ENCODE results near the gene CD101.

CD101 gene

GRCh38 chr1:117076648-117077047 is 75.1 kb downstream of the CD101 start:
- Histone ChIP-seq H3K36me3 (peaks cover 49 to 77% (median 50%) of the 10 kb centered on the region in 3 donors), H3K9me3 (no peaks in the 10 kb centered on the region), H3K27me3 (no peaks in the 10 kb centered on the region), H3K27ac (no peak overlapping the region), H3K4me3 (no peak overlapping the region), H3K4me1 (no peaks in the 10 kb centered on the region)
- intact Hi-C loops (cut with DNase I; ENCODE audit: low total_unique reads), result no loop called here
- TF ChIP-seq CTCF (IDR thresholded peaks at IDR 0.05), result no peak
- no peak for DNase-seq

- no peak overlapping the region for H3K27ac ChIP-seq
- H3K27me3 ChIP-seq, result no peaks in the 10 kb centered on the region
- no peaks in the 10 kb centered on the region for H3K4me1 ChIP-seq
- no peaks in the 10 kb centered on the region for H3K9me3 ChIP-seq
- H3K4me3 ChIP-seq, result no peak overlapping the region
- intact Hi-C loops (cut with DNase I; ENCODE audit: low total_unique reads), result no loop called here
- no peak for DNase-seq
- TF ChIP-seq CTCF (IDR thresholded peaks at IDR 0.05), result no peak
- peaks cover 55 to 83% (median 57%) of the 10 kb centered on the region in 3 donors for H3K36me3 ChIP-seq
Measured at GRCh38 chr1:117077267-117077666, 75.7 kb downstream of the CD101 start.

DNA sequence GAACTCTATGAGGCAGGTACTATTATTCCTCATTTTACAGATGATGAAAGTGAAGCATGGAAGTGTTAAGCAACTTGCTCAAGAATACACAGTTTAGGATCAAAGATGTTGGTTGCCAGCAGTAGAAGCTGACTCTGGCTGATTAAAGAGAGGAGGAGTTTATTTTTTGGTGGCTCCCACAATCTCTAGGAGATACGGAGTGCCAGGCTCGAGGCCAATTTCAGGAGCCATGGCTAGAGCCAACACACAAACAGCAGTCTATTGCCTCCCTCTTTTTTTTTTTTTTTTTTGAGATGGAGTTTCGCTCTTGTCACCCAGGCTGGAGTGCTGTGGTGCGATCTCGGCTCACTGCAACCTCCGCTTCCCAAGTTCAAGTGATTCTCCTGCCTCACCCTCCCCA is 78.2 kb downstream of the CD101 start:
- intact Hi-C loops (cut with DNase I; ENCODE audit: low total_unique reads), result no loop called here
- no peak overlapping the region for H3K4me3 ChIP-seq
- no peaks in the 10 kb centered on the region for H3K9me3 ChIP-seq
- no peak overlapping the region for H3K27ac ChIP-seq
- no peaks in the 10 kb centered on the region for H3K27me3 ChIP-seq
- peaks cover 60 to 94% (median 75%) of the 10 kb centered on the region in 3 donors for H3K36me3 ChIP-seq
- no peaks in the 10 kb centered on the region for H3K4me1 ChIP-seq
- TF ChIP-seq CTCF (IDR thresholded peaks at IDR 0.05), result no peak
- no peak for DNase-seq

DNA sequence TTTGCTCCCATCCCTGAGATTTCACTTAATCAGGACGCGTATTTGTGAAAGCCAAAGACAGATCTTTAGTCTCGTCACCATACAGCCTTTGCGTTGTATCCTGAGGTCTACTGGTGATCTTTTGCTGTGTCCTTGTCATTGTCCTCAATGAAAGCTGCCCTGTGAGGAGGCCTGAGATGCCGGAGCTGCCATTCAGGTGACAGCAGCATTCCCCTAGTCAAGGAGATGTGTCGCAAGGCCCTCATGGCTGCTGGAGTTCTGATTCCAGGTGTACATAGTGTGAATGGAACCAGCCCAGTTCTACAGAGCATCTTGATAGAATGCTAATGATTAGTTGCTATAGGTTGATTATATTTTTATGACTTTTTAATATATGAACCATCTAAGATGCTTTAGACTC is 82.7 kb downstream of the CD101 start:
- Histone ChIP-seq H3K4me3 (no peak overlapping the region), H3K27me3 (no peaks in the 10 kb centered on the region), H3K27ac (no peak overlapping the region), H3K9me3 (no peaks in the 10 kb centered on the region), H3K36me3 (peaks cover 22 to 63% (median 54%) of the 10 kb centered on the region in 3 donors), H3K4me1 (no peaks in the 10 kb centered on the region)
- no peak for TF ChIP-seq CTCF (IDR thresholded peaks at IDR 0.05)
- intact Hi-C loops (cut with DNase I; ENCODE audit: low total_unique reads), result no loop called here
- DNase-seq, result no peak
